GM19043 (cell line): ENCODE results near the gene TSC22D1.
"Not testable (repeated sequence)": the region's sequence is repeated elsewhere in the genome, so short reads cannot be mapped to it uniquely, and the experiment has no call there.

ENCODE experiments used
- ATAC-seq: cut with Tn5 transposase; IDR thresholded peaks from one replicate; pipeline ENCODE4 v1.9.1; 2021; ENCODE audit warnings: low read depth; ENCODE audit not compliant: unreplicated experiment

The TSC22D1 gene

GRCh38 chr13:44575741-44576350 is at the start of gene TSC22D1:
TSC22D1 (minus strand) TSS chr13:44576330; CDS start chr13:44576074, 256 bp downstream.
- ATAC-seq: no peak

- no peak for ATAC-seq
These were observed 46.6 kb upstream of the TSC22D1 start for GRCh38 chr13:44622708-44623107.

- ATAC-seq: no peak
These were observed 46.1 kb upstream of the TSC22D1 start for GRCh38 chr13:44622261-44622660.

- ATAC-seq: no peak
These were observed 43.9 kb upstream of the TSC22D1 start for GRCh38 chr13:44620057-44620456.

GRCh38 chr13:44619651-44620050 is 43.5 kb upstream of the TSC22D1 start:
- ATAC-seq: no peak

GRCh38 chr13:44618326-44618725 is 42.2 kb upstream of the TSC22D1 start:
- no peak for ATAC-seq

GRCh38 chr13:44617648-44618047 is 41.5 kb upstream of the TSC22D1 start:
- ATAC-seq: no peak

- no peak for ATAC-seq
These were observed 33.0 kb upstream of the TSC22D1 start for GRCh38 chr13:44609137-44609536.

- no peak for ATAC-seq
These were observed 29.6 kb upstream of the TSC22D1 start for GRCh38 chr13:44605721-44606120.

GRCh38 chr13:44605275-44605674 is 29.1 kb upstream of the TSC22D1 start:
- ATAC-seq: no peak

- no peak for ATAC-seq
These were observed 25.5 kb upstream of the TSC22D1 start for GRCh38 chr13:44601586-44601985.

- not testable (repeated sequence) for ATAC-seq
These were observed 17.9 kb upstream of the TSC22D1 start for GRCh38 chr13:44593861-44594592.

- ATAC-seq: no peak
These were observed 16.2 kb upstream of the TSC22D1 start for GRCh38 chr13:44592216-44592847.

GRCh38 chr13:44591316-44591715 is 15.2 kb upstream of the TSC22D1 start:
- no peak for ATAC-seq

GRCh38 chr13:44583137-44583536 is 7.0 kb upstream of the TSC22D1 start:
- ATAC-seq: no peak

GRCh38 chr13:44578067-44578400 is 1.9 kb upstream of the TSC22D1 start:
- ATAC-seq: no peak

- peak; percentile 50 for ATAC-seq
These were observed 1.3 kb upstream of the TSC22D1 start for GRCh38 chr13:44577236-44578066.

- ATAC-seq: peak; percentile 14
These were observed 463 bp upstream of the TSC22D1 start for GRCh38 chr13:44576351-44577235.

GRCh38 chr13:44575035-44575434 is 1.1 kb downstream of the TSC22D1 start:
- no peak for ATAC-seq

- ATAC-seq: no peak
These were observed 1.7 kb downstream of the TSC22D1 start for GRCh38 chr13:44574466-44574855.
